Activated naive CD8-positive, alpha-beta T cell treated with anti-CD3 and anti-CD28 coated beads, Interleukin-2, amount 10 ng/mL, durations not matched to agents 7 days and 5 days (primary cell): ENCODE measurements around the gene HIVEP3. TPM values are rescaled to one million over a fixed set of nuclear protein-coding genes. Genes with fewer than 3 reads are reported as not detected.

Experiments used
- ATAC-seq: fragments of 150-1000 bp; cut with Tn5 transposase; one replicate; pipeline ENCODE4 v1.10.0; 2021; ENCODE audit warnings: low read depth, moderate library complexity
- POLR2A ChIA-PET: fragments of 350-600 bp; sonication (Branson Sonifier 250); formaldehyde crosslinking; loops from one replicate; lab custom pipeline; 2021; ENCODE audit warnings: antibody characterized with exemption; lab: Charles Lee
- DNase-seq: peaks from one replicate; pipeline ENCODE4 v3.0.0; 2021
- H3K27ac Mint-ChIP-seq: one replicate; pipeline ENCODE4 v1.8.0; 2022; ENCODE audit warnings: mild to moderate bottlenecking, mixed read lengths
- H3K27me3 Mint-ChIP-seq: one replicate; pipeline ENCODE4 v1.8.0; 2022; ENCODE audit warnings: mild to moderate bottlenecking, moderate library complexity, mixed read lengths
- H3K36me3 Mint-ChIP-seq: one replicate; pipeline ENCODE4 v1.8.0; 2021; ENCODE audit warnings: mild to moderate bottlenecking, mixed read lengths
- H3K4me1 Mint-ChIP-seq: one replicate; pipeline ENCODE4 v1.8.0; 2021; ENCODE audit warnings: mixed read lengths
- H3K4me3 Mint-ChIP-seq: one replicate; pipeline ENCODE4 v1.8.0; 2022; ENCODE audit warnings: mild to moderate bottlenecking, moderate library complexity, mixed read lengths
- H3K9me3 Mint-ChIP-seq: one replicate; pipeline ENCODE4 v1.8.0; 2021; ENCODE audit warnings: mixed read lengths
- total RNA-seq, 2 experiments: library from RNA; stranded (reverse); gene quantifications; one replicate each; pipeline ENCODE4 v1.2.3, GENCODE V29; 2021

HIVEP3 gene
- total RNA-seq, 2 experiments from 2014 or later, result 10.1 to 10.7 TPM

DNA sequence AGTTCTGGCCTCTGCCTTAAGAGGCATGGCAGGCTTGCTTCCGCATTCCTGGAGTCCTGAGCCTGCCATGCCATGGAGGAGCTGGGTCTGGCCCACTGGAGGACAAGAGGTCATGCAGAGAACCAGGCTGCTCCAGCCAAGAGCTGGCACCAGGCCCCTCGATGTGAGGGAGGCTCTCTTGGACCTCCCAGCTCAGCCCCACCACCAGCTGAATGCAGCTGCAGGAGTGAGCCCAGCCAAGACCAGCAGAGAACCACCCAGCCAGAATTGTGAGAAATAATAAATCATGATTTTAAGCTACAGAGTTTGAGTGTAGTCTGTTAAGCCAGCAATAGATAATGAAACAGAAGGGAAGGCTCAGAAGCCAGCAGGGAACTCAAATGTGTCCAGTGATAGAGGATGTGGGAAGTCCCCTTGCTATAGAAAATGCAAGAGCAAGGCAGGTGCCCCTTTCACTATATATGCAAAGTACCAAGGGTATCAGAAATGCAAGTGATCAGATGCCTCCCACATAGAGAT is 118.4 kb downstream of the HIVEP3 start:
- peak overlapping the region; percentile 20 for H3K27ac Mint-ChIP-seq
- no peak for ATAC-seq
- H3K27me3 Mint-ChIP-seq, result no peaks in the 10 kb centered on the region
- no peak for DNase-seq
- H3K36me3 Mint-ChIP-seq, result peaks cover 9% of the 10 kb centered on the region
- POLR2A ChIA-PET, result interaction anchor here (0.7 to 3.0 kb wide), 2 partner anchors 10 to 120 kb away, joined by 3 to 8 read pairs; no protein-coding TSS in a partner anchor
- H3K4me3 Mint-ChIP-seq, result no peak overlapping the region
- H3K4me1 Mint-ChIP-seq, result peaks cover 55% of the 10 kb centered on the region
- H3K9me3 Mint-ChIP-seq, result no peaks in the 10 kb centered on the region

DNA sequence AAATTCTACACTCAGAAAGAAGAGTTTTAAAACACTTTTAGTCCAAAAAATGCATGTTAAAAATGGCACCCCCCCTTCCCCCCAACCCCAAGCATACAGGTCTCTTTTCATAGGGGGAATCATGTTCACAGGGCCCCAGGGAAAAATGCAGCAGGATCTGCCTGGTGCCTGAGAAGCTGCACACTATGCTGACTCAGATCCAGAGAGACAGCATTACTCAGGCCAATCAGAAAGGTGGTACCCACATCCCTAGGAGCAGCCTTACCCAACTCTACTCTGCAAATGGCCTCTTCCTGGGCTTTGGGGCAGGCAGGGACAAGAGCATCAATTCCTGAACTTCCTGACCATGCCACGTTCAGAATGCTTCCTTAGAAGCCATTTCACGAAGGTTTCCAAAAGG is 119.0 kb downstream of the HIVEP3 start:
- ATAC-seq, result peak; percentile 43
- Mint-ChIP-seq H3K4me1 (peaks cover 51% of the 10 kb centered on the region), H3K36me3 (peaks cover 9% of the 10 kb centered on the region), H3K27ac (no peak overlapping the region), H3K27me3 (no peaks in the 10 kb centered on the region), H3K9me3 (no peaks in the 10 kb centered on the region), H3K4me3 (no peak overlapping the region)
- POLR2A ChIA-PET, result interaction anchor here (3.0 kb wide), 1 partner anchor 10 kb away, joined by 8 read pairs; no protein-coding TSS in a partner anchor
- DNase-seq, result no peak

GRCh38 chr1:41799205-41799604 is 119.5 kb downstream of the HIVEP3 start:
- Mint-ChIP-seq H3K4me1 (peaks cover 47% of the 10 kb centered on the region), H3K27ac (no peak overlapping the region), H3K36me3 (peaks cover 9% of the 10 kb centered on the region), H3K9me3 (no peaks in the 10 kb centered on the region), H3K4me3 (no peak overlapping the region), H3K27me3 (no peaks in the 10 kb centered on the region)
- no peak for ATAC-seq
- POLR2A ChIA-PET, result interaction anchor here (3.0 kb wide), 1 partner anchor 9 kb away, joined by 8 read pairs; no protein-coding TSS in a partner anchor
- DNase-seq, result no peak

- Mint-ChIP-seq H3K9me3 (no peaks in the 10 kb centered on the region), H3K27me3 (no peaks in the 10 kb centered on the region), H3K4me1 (peaks cover 49% of the 10 kb centered on the region), H3K27ac (no peak overlapping the region), H3K4me3 (no peak overlapping the region), H3K36me3 (peaks cover 10% of the 10 kb centered on the region)
- POLR2A ChIA-PET, result interaction anchor here (1.0 kb wide), 1 partner anchor 221 kb away, joined by 3 read pairs; no protein-coding TSS in a partner anchor
- ATAC-seq (no peak), DNase-seq (no peak)
Observed at GRCh38 chr1:41795205-41795762, 123.4 kb downstream of the HIVEP3 start.

DNA sequence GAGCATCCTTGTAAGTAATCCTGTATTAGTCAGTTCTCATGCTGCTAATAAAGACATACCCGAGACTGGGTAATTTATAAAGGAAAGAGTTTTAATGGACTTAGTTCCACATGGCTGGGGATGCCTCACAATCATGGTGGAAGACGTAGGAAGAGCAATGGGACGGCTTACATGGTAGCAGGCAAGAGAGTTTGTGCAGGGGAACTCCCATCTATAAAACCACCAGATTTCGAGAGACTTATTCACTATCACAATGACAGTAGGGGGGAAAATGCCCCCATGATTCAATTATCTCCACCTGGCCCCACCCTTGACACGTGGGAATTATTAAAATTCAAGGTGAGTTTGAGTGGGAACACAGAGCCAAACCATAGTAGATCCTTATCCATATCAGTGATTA is 124.7 kb downstream of the HIVEP3 start:
- no peak for DNase-seq
- H3K27ac Mint-ChIP-seq, result no peak overlapping the region
- H3K4me1 Mint-ChIP-seq, result peaks cover 44% of the 10 kb centered on the region
- no peaks in the 10 kb centered on the region for H3K9me3 Mint-ChIP-seq
- no peak for ATAC-seq
- no peak overlapping the region for H3K4me3 Mint-ChIP-seq
- no peaks in the 10 kb centered on the region for H3K27me3 Mint-ChIP-seq
- peaks cover 7% of the 10 kb centered on the region for H3K36me3 Mint-ChIP-seq
- POLR2A ChIA-PET, result no interaction called here

DNA sequence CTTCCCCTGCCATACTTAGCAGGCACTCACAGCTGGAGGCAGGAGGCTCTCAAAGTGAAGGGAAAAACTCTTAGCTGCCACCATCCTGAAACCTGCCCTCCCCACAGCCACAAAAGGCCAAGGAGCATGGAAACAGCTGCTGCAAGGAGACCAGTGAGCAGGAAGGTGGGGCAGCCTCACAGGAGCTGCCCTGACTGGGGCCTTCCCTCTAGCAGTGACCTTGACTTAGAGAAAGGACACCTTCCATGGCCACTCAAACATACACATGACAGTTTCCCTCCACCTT is 126.3 kb downstream of the HIVEP3 start:
- DNase-seq, result peak; percentile 44
- H3K27ac Mint-ChIP-seq, result peak overlapping the region; percentile 94
- H3K27me3 Mint-ChIP-seq, result no peaks in the 10 kb centered on the region
- peaks cover 42% of the 10 kb centered on the region for H3K4me1 Mint-ChIP-seq
- POLR2A ChIA-PET, result interaction anchor here (0.7 to 1.8 kb wide), 4 partner anchors 11 to 536 kb away, joined by 3 to 14 read pairs (median 4); no protein-coding TSS in a partner anchor
- peak; percentile 23 for ATAC-seq
- H3K9me3 Mint-ChIP-seq, result no peaks in the 10 kb centered on the region
- H3K36me3 Mint-ChIP-seq, result peaks cover 6% of the 10 kb centered on the region
- H3K4me3 Mint-ChIP-seq, result peak overlapping the region; percentile 70

GRCh38 chr1:41791667-41792484 is 126.8 kb downstream of the HIVEP3 start:
- peaks cover 6% of the 10 kb centered on the region for H3K36me3 Mint-ChIP-seq
- no peaks in the 10 kb centered on the region for H3K9me3 Mint-ChIP-seq
- H3K4me1 Mint-ChIP-seq, result peaks cover 42% of the 10 kb centered on the region
- peak; percentile 50 for DNase-seq
- peak overlapping the region; percentile 94 for H3K27ac Mint-ChIP-seq
- peak overlapping the region; percentile 70 for H3K4me3 Mint-ChIP-seq
- no peaks in the 10 kb centered on the region for H3K27me3 Mint-ChIP-seq
- ATAC-seq, result peak; percentile 80
- POLR2A ChIA-PET, result interaction anchor here (0.6 to 2.9 kb wide), 6 partner anchors 9 to 536 kb away, joined by 3 to 14 read pairs (median 4); no protein-coding TSS in a partner anchor

- ATAC-seq, result no peak
- H3K4me1 Mint-ChIP-seq, result peaks cover 41% of the 10 kb centered on the region
- peaks cover 6% of the 10 kb centered on the region for H3K36me3 Mint-ChIP-seq
- H3K4me3 Mint-ChIP-seq, result no peak overlapping the region
- no peak for DNase-seq
- peak overlapping the region; percentile 94 for H3K27ac Mint-ChIP-seq
- H3K9me3 Mint-ChIP-seq, result no peaks in the 10 kb centered on the region
- POLR2A ChIA-PET, result interaction anchor here (0.8 to 2.9 kb wide), 6 partner anchors 8 to 128 kb away, joined by 3 to 8 read pairs (median 4); no protein-coding TSS in a partner anchor
- no peaks in the 10 kb centered on the region for H3K27me3 Mint-ChIP-seq
Observed at GRCh38 chr1:41790351-41790750, 128.4 kb downstream of the HIVEP3 start.

- POLR2A ChIA-PET, result interaction anchor here (1.3 to 2.9 kb wide), 4 partner anchors 9 to 38 kb away, joined by 4 to 8 read pairs (median 4); no protein-coding TSS in a partner anchor
- Mint-ChIP-seq H3K4me1 (peaks cover 39% of the 10 kb centered on the region), H3K27me3 (no peaks in the 10 kb centered on the region), H3K9me3 (peaks cover 3% of the 10 kb centered on the region), H3K36me3 (peaks cover 10% of the 10 kb centered on the region), H3K4me3 (no peak overlapping the region), H3K27ac (peak overlapping the region; percentile 68)
- no peak for DNase-seq
- ATAC-seq, result no peak
Observed at GRCh38 chr1:41789661-41790330, 128.9 kb downstream of the HIVEP3 start.

DNA sequence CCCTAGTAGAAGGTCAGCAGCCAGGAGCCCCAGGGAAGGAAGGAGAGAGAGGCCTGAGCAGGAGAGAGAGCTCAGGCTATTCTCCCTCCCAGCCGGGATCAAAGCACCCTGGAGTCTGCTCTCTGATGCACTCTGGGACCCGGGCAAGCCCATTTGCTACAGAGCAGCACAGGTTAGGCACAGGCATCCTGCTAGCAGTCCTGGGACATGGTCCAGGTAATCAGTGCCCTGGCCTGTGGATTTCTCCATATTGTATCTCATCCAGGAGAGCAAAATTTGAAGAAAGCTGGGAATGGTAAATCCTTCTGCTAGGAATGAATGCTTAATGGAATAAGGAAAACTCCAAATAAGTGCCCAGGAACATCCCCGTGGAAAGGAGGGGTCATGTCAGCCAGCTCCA is 130.3 kb downstream of the HIVEP3 start:
- H3K36me3 Mint-ChIP-seq, result peaks cover 15% of the 10 kb centered on the region
- no peak for ATAC-seq
- H3K9me3 Mint-ChIP-seq, result peaks cover 9% of the 10 kb centered on the region
- no peaks in the 10 kb centered on the region for H3K27me3 Mint-ChIP-seq
- POLR2A ChIA-PET, result interaction anchor here (1.6 to 2.9 kb wide), 2 partner anchors 12 to 37 kb away, joined by 5 to 8 read pairs; no protein-coding TSS in a partner anchor
- DNase-seq, result no peak
- no peak overlapping the region for H3K4me3 Mint-ChIP-seq
- H3K4me1 Mint-ChIP-seq, result peaks cover 37% of the 10 kb centered on the region
- no peak overlapping the region for H3K27ac Mint-ChIP-seq

DNA sequence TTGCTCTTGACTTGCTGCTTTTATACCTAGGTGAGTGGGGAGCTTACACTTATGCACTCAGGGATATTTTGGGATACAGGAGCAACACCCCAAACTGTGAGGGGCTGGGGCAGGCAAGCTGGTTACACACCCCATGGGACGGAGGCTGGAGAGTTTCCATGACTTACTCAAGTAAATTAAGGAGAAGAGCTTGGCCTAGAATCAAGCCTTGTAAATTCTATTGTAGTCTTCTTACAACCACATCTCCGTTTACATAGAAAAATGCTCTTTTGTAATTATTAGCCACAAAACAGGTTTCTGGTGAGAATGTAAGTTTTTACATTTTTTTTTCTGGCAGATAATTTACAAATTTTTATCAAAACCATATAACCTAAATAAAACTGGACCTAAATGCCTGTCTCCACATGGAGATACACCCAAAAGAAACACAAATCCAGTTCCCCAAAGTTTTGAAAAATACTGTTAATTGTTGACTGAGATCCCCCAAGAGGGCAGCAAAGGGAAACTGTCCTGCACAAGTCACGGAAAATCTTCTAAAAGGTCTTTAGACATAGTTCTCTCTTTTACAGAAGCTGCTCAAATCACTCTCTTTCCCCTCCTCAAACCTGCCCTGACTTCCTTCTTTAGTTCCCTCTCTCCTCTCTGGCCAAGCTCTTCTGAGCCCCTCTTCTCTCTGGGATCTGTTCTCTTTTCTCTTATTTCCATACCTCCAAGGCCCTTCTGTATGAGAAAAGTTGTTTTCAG is 134.0 kb downstream of the HIVEP3 start:
- peaks cover 12% of the 10 kb centered on the region for H3K36me3 Mint-ChIP-seq
- ATAC-seq (no peak), DNase-seq (no peak)
- peaks cover 8% of the 10 kb centered on the region for H3K4me1 Mint-ChIP-seq
- H3K27ac Mint-ChIP-seq, result no peak overlapping the region
- no peaks in the 10 kb centered on the region for H3K27me3 Mint-ChIP-seq
- POLR2A ChIA-PET, result no interaction called here
- H3K4me3 Mint-ChIP-seq, result no peak overlapping the region
- peaks cover 9% of the 10 kb centered on the region for H3K9me3 Mint-ChIP-seq

DNA sequence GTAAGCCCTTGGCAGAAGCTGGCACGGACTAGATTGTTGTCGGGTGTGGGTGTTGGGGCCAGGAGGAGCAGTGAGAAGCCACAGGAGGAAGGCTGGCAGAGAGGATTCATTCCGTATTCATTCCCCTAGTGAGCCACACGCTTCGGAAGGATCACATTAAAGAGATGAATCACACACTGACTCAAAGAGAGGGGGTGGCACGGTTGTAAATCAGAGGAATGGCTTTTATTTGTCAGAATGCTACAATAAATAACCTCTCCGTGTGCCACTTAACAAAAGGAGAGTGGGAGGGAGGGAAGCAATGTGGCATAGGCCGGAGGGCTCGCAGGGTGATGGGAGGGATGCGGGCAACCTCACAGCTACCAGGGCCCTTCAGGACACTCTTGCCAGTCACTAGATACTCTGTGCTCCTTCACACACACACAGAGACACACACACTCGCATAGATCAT is 135.5 kb downstream of the HIVEP3 start:
- peaks cover 12% of the 10 kb centered on the region for H3K36me3 Mint-ChIP-seq

More for the DNA sequence above, 135.5 kb downstream of the HIVEP3 start:
- H3K9me3 Mint-ChIP-seq, result peaks cover 9% of the 10 kb centered on the region
- H3K27me3 Mint-ChIP-seq, result no peaks in the 10 kb centered on the region
- H3K4me1 Mint-ChIP-seq, result peaks cover 4% of the 10 kb centered on the region
- DNase-seq (no peak), ATAC-seq (no peak)
- H3K4me3 Mint-ChIP-seq, result no peak overlapping the region
- H3K27ac Mint-ChIP-seq, result no peak overlapping the region
- POLR2A ChIA-PET, result interaction anchor here (0.7 kb wide), 1 partner anchor 36 kb away, joined by 3 read pairs; no protein-coding TSS in a partner anchor
